Stimulated activated CD4-positive, alpha-beta T cell treated with anti-CD3 and anti-CD28 coated beads, TNF-alpha, amount 100 ng/mL, for 48 hours (primary cell): ENCODE measurements around the gene TACC3.
A peak's percentile ranks its signal among the peaks of the same experiment; 100 is the strongest.

Experiments used
- DNase-seq, 3 donors: peaks; one replicate each; pipeline ENCODE4 v3.0.0-alpha.2; 2020; ENCODE audit warnings: low read depth in 3 of 3

Gene TACC3

GRCh38 chr4:1792832-1793495 is 71.6 kb downstream of the TACC3 start, which contains the start of gene FGFR3:
Gene FGFR3, plus strand, starts transcription at chr4:1793293. Its CDS starts 642 bp downstream, at chr4:1793935.
- peak in 1 of 3 donors; percentile 36 for DNase-seq

GRCh38 chr4:1793496-1793840 is 72.1 kb downstream of the TACC3 start:
- no peak for DNase-seq

- no peak for DNase-seq
Observed at GRCh38 chr4:1793940-1794808, 72.9 kb downstream of the TACC3 start.
